Stimulated activated naive CD4-positive, alpha-beta T cell (primary cell): ENCODE results near the gene LRRN1.
"Not testable (repeated sequence)": the region's sequence is repeated elsewhere in the genome, so short reads cannot be mapped to it uniquely, and the experiment has no call there.

Source experiments
- DNase-seq, 6 experiments: peaks; one replicate each; lab custom pipeline; 2025; lab: John Stamatoyannopoulos, UW

Gene LRRN1

DNA sequence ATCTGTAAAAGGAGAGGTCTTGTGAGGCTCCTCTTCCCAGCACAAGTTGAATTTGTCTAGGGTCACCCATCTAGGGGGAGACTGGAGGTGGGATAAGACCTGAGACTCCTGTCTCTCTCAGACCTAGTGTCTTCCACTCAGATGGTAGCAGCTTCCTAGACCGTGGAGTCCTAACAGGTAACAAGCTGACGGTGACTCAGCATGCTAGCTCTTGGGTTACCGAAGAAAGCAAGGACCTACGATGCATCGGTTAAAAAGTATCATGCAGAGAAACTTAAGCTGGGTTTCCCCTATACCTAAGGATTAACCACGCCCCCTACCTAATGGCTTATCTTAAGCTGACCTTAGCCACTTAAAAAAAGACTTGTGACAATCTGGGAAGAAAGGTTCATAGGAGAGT lies 7.6 kb downstream of the LRRN1 start:
- DNase-seq, result no peak

- no peak for DNase-seq
These were observed 13.8 kb downstream of the LRRN1 start for GRCh38 chr3:3813013-3813412.

- DNase-seq, result no peak
These were observed 16.0 kb downstream of the LRRN1 start for GRCh38 chr3:3815206-3815605.

- no peak for DNase-seq
These were observed 16.8 kb downstream of the LRRN1 start for GRCh38 chr3:3816034-3816433.

DNA sequence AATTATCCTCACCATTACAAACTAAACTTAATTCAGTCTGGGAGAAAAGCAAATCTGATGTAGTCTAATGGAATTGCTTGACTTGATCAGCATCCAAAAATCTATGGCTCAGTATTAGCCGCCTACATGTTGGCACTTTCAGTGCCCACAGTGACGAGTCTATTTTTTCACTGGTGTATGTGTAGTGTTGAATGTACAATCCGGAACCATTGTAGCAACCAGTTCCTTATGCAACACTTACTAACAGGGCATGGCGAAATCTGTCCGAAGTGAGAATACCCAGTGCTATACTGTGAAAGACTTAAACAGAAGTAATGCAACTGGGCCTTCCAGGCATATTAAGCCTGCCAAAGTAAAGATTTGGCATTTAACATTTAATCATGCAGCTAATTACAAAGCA lies 18.6 kb downstream of the LRRN1 start:
- no peak for DNase-seq

DNA sequence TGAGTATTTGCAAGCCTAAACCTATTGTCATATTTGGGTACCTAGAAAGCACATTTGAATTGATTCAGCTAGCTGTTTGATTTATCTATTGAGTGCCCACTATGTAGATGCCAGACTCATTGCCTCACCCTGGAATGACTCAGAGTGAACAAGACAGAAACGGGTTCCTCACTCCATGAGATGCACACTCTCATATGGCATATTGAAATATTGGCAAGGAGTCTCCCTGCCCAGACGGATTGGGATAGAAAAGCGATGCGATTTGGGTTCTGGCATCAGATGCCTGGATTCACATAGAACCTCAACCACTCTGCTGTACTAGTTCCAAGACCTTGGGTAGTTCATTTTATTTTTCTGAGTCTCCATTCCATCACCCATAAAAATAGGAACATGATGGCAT lies 22.5 kb downstream of the LRRN1 start:
- no peak for DNase-seq

GRCh38 chr3:3825035-3825434 lies 25.8 kb downstream of the LRRN1 start:
- DNase-seq, result no peak

GRCh38 chr3:3826521-3826920 lies 27.3 kb downstream of the LRRN1 start:
- no peak for DNase-seq

DNA sequence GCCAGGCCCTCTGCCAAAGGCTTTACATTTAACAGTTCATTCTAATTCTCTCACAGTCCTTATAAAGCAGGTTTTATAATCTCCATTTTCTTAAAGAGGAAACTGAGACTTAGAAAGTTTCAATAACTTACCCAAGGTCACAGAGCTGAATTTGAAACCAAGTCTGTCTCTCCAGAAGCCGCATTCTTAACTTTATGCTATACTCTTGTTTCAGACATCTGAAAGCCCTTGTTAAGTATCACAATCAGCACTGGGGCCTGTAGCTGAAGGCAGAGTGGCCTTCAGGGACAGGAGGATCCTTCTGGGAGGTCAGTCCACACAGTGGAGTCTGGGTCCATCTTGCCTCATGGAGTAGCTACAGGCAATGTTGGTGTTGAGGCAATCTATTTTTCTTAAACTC lies 27.9 kb downstream of the LRRN1 start:
- no peak for DNase-seq

- DNase-seq, result not testable (repeated sequence)
These were observed 29.2 kb downstream of the LRRN1 start for GRCh38 chr3:3828417-3828816.

GRCh38 chr3:3836845-3837244 lies 37.6 kb downstream of the LRRN1 start:
- no peak for DNase-seq

- no peak for DNase-seq
These were observed 43.1 kb downstream of the LRRN1 start for GRCh38 chr3:3842356-3842755.

DNA sequence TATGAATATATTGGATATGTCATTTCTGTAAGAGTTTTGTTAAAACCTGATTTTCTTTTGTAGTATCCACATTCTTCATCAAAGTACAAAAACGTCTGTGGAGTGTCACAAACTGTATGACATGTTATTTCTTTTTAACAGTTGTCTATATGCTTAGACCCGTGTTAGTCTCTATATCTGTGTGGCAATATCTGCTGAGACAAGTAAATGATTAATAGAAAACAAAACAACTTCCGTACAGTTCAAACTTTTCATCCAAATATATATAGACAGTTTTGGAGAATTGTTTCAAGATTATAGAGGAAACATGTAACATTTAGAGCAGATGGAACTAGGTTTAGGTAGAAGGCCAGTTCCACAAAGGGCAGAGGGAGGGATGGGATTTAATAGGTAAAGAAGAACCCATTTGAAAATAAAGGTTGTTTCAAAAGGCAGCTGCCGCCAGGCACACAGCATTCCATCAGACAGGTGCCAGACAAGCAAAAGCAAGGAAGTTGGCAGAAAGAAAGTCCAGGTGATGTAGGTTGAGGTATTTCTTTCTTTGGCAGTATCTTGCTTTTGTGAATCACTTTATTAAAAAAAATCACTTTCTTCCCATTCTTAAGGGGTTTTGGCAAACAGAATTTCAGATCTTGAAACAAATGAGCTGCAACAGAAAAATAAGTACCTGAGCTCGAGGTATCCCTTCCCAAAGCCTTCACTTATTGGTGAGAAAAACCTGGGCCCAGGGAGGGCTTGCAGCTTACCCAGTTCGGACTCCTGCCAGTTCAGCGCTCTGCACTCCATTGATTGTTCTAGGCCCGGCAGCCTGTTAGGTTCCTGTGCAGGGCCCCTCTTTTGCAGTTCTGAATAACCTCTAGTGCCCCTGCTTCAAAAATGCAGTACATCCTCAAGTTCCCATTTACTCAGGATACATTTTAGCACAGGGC lies 49.0 kb downstream of the LRRN1 start:
- no peak for DNase-seq

DNA sequence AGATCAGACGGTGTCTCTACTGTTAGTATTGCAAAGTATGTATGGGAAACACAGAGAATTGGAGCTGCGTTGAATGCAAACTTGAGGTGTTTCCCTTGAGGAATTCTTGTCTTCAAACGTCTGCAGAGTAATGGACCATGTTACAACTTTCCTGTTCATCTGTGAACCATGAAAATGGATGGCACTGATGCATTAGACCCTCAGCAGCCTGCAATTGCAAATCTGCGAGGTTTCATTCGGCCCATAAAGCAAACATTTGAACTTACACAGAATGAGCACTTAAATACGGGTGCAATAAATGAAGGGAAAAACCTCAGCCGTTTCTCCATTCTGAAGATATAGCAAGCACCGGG lies 49.7 kb downstream of the LRRN1 start:
- no peak for DNase-seq

GRCh38 chr3:3851621-3852323 lies 52.5 kb downstream of the LRRN1 start:
- no peak for DNase-seq

DNA sequence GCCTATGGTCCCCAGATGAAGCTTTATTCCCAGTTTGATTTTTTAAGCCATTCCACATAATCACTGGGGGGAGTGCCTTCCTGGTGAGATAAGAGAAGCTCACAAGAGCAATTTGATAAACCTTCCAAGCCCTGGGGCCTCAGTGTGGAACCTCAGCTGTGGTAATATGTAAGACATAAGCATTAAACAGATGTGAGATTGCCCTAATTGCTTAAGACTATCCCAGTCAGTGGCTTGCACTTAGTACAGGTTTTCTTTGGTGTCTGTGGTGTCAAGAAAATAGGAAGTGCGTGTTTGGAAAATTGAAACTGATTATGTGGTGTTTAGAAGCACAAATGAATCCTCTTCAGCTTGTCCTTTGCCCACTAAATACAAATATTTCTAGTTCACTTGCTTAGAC lies 54.3 kb downstream of the LRRN1 start:
- no peak for DNase-seq

DNA sequence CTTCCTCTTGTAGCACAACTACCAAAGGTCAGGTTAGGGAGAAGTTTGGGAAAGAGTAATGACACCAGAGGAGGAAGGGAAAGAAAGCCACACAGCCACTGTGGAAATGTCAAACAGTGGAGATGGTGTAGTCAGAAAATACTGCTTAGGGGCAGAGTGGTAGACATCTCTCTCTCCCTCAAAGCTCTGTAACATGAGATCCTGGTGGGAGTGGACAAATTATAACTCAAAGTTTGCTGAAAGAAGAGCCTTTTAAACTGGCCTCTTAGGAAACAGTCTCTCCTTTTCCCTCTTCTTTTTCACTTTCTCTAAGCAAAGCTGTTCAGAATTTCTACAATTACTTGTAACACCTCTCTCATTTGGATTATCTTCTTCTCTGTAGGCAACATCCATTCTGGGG lies 55.8 kb downstream of the LRRN1 start:
- DNase-seq, result no peak

DNA sequence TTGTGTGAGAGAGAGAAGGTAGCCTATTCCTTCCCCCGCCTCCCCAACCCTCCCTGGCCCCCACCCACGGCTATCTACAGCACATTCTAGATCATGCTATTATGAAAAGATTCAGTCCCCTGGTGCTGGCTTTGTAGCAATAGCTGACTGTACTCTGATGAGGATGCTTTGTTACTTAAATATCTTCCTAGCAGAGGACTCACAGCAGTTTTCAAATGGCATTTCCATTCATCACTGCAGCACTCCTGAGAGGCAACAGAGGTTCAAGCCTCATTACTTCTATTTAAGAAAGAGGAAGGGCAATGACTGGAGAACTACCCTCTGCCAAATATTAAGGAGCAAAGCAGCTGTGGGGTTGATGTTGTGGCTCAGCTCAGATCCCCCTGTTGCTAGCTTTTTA lies 61.0 kb downstream of the LRRN1 start:
- DNase-seq, result no peak

DNA sequence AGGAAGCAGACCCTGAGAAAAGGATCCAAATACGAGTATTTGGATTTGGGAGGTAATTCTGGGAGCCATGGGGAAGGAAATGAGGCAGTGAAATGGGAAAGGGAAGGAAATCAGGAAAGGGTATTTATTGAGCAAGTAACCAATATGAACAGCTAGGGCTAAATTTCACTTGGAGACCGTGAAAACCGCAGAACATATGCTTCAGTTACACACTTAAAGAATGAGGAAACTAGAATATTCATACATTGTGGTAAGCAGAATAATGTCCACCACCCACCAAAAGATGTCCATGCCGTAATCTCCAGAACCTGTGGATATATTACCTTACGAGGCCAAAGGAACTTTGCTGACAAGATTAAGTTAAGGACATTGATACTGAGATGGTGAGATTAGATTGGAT lies 63.3 kb downstream of the LRRN1 start:
- no peak for DNase-seq

GRCh38 chr3:3875491-3875890 lies 76.3 kb downstream of the LRRN1 start:
- DNase-seq, result no peak

- DNase-seq, result no peak
These were observed 81.8 kb downstream of the LRRN1 start for GRCh38 chr3:3881050-3881449.

DNA sequence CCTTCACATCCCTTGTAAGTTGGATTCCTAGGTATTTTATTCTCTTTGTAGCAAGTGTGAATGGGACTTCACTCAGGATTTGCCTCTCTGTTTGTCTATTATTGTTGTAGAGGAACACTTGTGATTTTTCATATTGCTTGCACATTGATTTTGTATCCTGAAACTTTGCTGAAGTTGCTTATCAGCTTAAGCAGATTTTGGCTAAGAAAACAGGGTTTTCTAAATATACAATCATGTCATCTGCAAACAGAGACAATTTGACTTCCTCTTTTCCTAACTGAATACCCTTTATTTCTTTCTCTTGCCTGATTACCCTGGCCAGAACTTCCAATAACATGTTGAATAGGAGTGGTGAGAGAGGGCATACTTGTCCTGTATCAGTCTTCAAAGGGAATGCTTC lies 88.1 kb downstream of the LRRN1 start:
- not testable (repeated sequence) for DNase-seq

GRCh38 chr3:3893590-3893989 lies 94.4 kb downstream of the LRRN1 start:
- DNase-seq, result no peak
